IMR-90 (cell line): ENCODE measurements around the gene RAB34. TPM values are rescaled to one million over a fixed set of nuclear protein-coding genes. Genes with fewer than 3 reads are reported as not detected.

Experiments
- ATAC-seq: fragments of 200-7000 bp; cut with Tn5 transposase; 2 replicates; pipeline ENCODE4 v1.9.1; 2020; ENCODE audit warnings: low read depth, mild to moderate bottlenecking, moderate library complexity
- BruUV-seq: library from RNA; stranded (reverse); fragments of 400-500 nt; replicated peaks from 2 replicates; lab custom pipeline; 2021; lab: Mats Ljungman, UMichigan
- CTCF ChIA-PET: fragments of 300-600 bp; formaldehyde crosslinking; extraction: SDS; loops from one replicate; lab custom pipeline; 2021; ENCODE audit warnings: antibody characterized with exemption; lab: Yijun Ruan, JAX
- POLR2A ChIA-PET: fragments of 300-600 bp; sonication (Branson Sonifier 250); formaldehyde crosslinking; loops from one replicate; lab custom pipeline; 2022; ENCODE audit warnings: antibody characterized with exemption; ENCODE audit not compliant: unreplicated experiment; lab: Charles Lee
- DNase-seq: peaks from one replicate; pipeline ENCODE4 v3.0.0; 2013
- H2AFZ ChIP-seq: replicated peaks from 2 replicates; pipeline ENCODE3; 2013; ENCODE audit warnings: low read length, mild to moderate bottlenecking; ENCODE audit not compliant: poor library complexity
- H2AK5ac ChIP-seq: 2 replicates; pipeline ENCODE4 v1.6.1; 2013; ENCODE audit warnings: low read depth, low read length, inconsistent platforms
- H2AK9ac ChIP-seq: replicated peaks from 2 replicates; pipeline ENCODE3; 2013; ENCODE audit warnings: mild to moderate bottlenecking, low read depth, low read length, moderate library complexity; ENCODE audit not compliant: poor library complexity
- H2BK120ac ChIP-seq: 2 replicates; pipeline ENCODE4 v1.6.1; 2013; ENCODE audit warnings: low read depth, low read length, inconsistent platforms
- H2BK15ac ChIP-seq: 3 replicates; pipeline ENCODE4 v1.6.1; 2013; ENCODE audit warnings: low read depth, low read length, inconsistent platforms
- H2BK20ac ChIP-seq: 2 replicates; pipeline ENCODE4 v1.6.1; 2013; ENCODE audit warnings: low read depth, mild to moderate bottlenecking, inconsistent platforms, low read length, moderate library complexity
- H2BK5ac ChIP-seq: 2 replicates; pipeline ENCODE4 v1.6.1; 2013; ENCODE audit warnings: mild to moderate bottlenecking, low read depth, low read length, inconsistent platforms; ENCODE audit not compliant: poor library complexity, severe bottlenecking
- H3K14ac ChIP-seq: replicated peaks from 2 replicates; pipeline ENCODE4 v1.6.1; 2013; ENCODE audit warnings: low read depth, low read length, inconsistent platforms
- H3K18ac ChIP-seq: 2 replicates; pipeline ENCODE4 v1.6.1; 2013; ENCODE audit warnings: low read depth, low read length, control low read depth
- H3K23ac ChIP-seq: 2 replicates; pipeline ENCODE4 v1.6.1; 2013; ENCODE audit warnings: low read depth, low read length, inconsistent platforms
- H3K27ac ChIP-seq: 2 replicates; pipeline ENCODE4 v1.5.1; 2013; ENCODE audit warnings: mild to moderate bottlenecking, control low read depth, low read length; ENCODE audit not compliant: insufficient read depth
- H3K27me3 ChIP-seq: 2 replicates; pipeline ENCODE4 v1.6.1; 2013; ENCODE audit warnings: low read length; ENCODE audit not compliant: control insufficient read depth, insufficient read depth
- H3K36me3 ChIP-seq: 2 replicates; pipeline ENCODE4 v1.6.1; 2013; ENCODE audit warnings: low read length, mixed read lengths; ENCODE audit not compliant: control insufficient read depth, insufficient read depth
- H3K4ac ChIP-seq: 2 replicates; pipeline ENCODE4 v1.6.1; 2013; ENCODE audit warnings: low read depth, low read length, inconsistent platforms
- H3K4me1 ChIP-seq: 2 replicates; pipeline ENCODE4 v1.6.1; 2013; ENCODE audit warnings: low read length, mixed read lengths; ENCODE audit not compliant: control insufficient read depth, insufficient read depth
- H3K4me2 ChIP-seq: 2 replicates; pipeline ENCODE4 v1.6.1; 2013; ENCODE audit warnings: low read depth, mild to moderate bottlenecking, control low read depth, low read length, moderate library complexity
- H3K4me3 ChIP-seq: 2 replicates; pipeline ENCODE4 v1.5.1; 2013; ENCODE audit warnings: low read depth, mild to moderate bottlenecking, control low read depth, low read length, moderate library complexity; ENCODE audit not compliant: insufficient read depth
- H3K56ac ChIP-seq: 2 replicates; pipeline ENCODE4 v1.6.1; 2013; ENCODE audit warnings: low read length, inconsistent platforms; ENCODE audit not compliant: insufficient read depth; ENCODE audit errors: extremely low read depth
- H3K79me1 ChIP-seq, 2 experiments: 2 replicates each; pipeline ENCODE4 v1.6.1; 2013; ENCODE audit warnings: low read length in 2 of 2, inconsistent platforms in 1 of 2, low read depth in 1 of 2
- H3K9ac ChIP-seq: 2 replicates; pipeline ENCODE4 v1.6.1; 2013; ENCODE audit warnings: low read depth, low read length, control low read depth
- H3K9me1 ChIP-seq: 2 replicates; pipeline ENCODE4 v1.6.1; 2013; ENCODE audit warnings: low read length, inconsistent platforms; ENCODE audit not compliant: insufficient read depth
- H3K9me3 ChIP-seq: 2 replicates; pipeline ENCODE4 v1.6.1; 2013; ENCODE audit warnings: low read length; ENCODE audit not compliant: control insufficient read depth, insufficient read depth
- H4K20me1 ChIP-seq: 2 replicates; pipeline ENCODE4 v1.6.1; 2013; ENCODE audit warnings: low read length, inconsistent platforms; ENCODE audit not compliant: insufficient read depth
- H4K5ac ChIP-seq: 2 replicates; pipeline ENCODE4 v1.6.1; 2013; ENCODE audit warnings: mild to moderate bottlenecking, low read depth, low read length, control low read depth
- H4K8ac ChIP-seq, 2 experiments: 2 replicates each; pipeline ENCODE4 v1.6.1; 2013; ENCODE audit warnings: low read depth in 2 of 2, low read length in 2 of 2, control low read depth in 1 of 2, inconsistent platforms in 1 of 2
- H4K91ac ChIP-seq: 2 replicates; pipeline ENCODE4 v1.6.1; 2013; ENCODE audit warnings: low read depth, low read length, inconsistent platforms; ENCODE audit not compliant: insufficient read depth
- BHLHE40 ChIP-seq: fragments of 150-350 bp; IDR thresholded peaks from 2 replicates; pipeline ENCODE4 v1.6.1; 2016; ENCODE audit warnings: mild to moderate bottlenecking, low read depth, low read length
- CHD1 ChIP-seq: IDR thresholded peaks from 2 replicates; pipeline ENCODE4 v1.6.1; 2012; ENCODE audit warnings: low read depth, low read length, improper control_type of control experiment
- ELK1 ChIP-seq: fragments of 150-350 bp; IDR thresholded peaks from 2 replicates; pipeline ENCODE4 v1.6.1; 2016; ENCODE audit warnings: low read depth, mild to moderate bottlenecking, low read length, moderate library complexity, borderline replicate concordance
- FOS ChIP-seq: fragments of 150-350 bp; IDR thresholded peaks from 2 replicates; pipeline ENCODE4 v1.6.1; 2016; ENCODE audit warnings: low read depth, low read length
- MAFK ChIP-seq: IDR thresholded peaks from 2 replicates; pipeline ENCODE4 v1.6.1; 2012; ENCODE audit warnings: low read depth, low read length, improper control_type of control experiment
- MXI1 ChIP-seq: IDR thresholded peaks from 2 replicates; pipeline ENCODE4 v1.6.1; 2012; ENCODE audit warnings: low read depth, mild to moderate bottlenecking, low read length, moderate library complexity, borderline replicate concordance
- NFE2L2 ChIP-seq: fragments of 150-350 bp; IDR thresholded peaks from 2 replicates; pipeline ENCODE4 v1.6.1; 2016; ENCODE audit warnings: low read depth, mild to moderate bottlenecking, low read length
- RAD21 ChIP-seq: IDR thresholded peaks from 2 replicates; pipeline ENCODE4 v1.6.1; 2012; ENCODE audit warnings: low read length, improper control_type of control experiment
- RFX5 ChIP-seq: IDR thresholded peaks from 2 replicates; pipeline ENCODE4 v1.8.0; 2012; ENCODE audit warnings: low read depth, mild to moderate bottlenecking, low read length, moderate library complexity
- SMC3 ChIP-seq: fragments of 150-350 bp; IDR thresholded peaks from 2 replicates; pipeline ENCODE4 v1.6.1; 2016; ENCODE audit warnings: low read depth, mild to moderate bottlenecking, antibody characterized with exemption, low read length, moderate library complexity
- USF2 ChIP-seq: fragments of 150-350 bp; IDR thresholded peaks from 2 replicates; pipeline ENCODE4 v1.6.1; 2017; ENCODE audit warnings: mild to moderate bottlenecking, antibody characterized with exemption, low read length, low read depth
- WGBS, 2 experiments: methylation state at CpG; one replicate each; pipeline versions ENCODE4 v1.1.5 to v1.1.7; 2013; ENCODE audit warnings: missing lambda C conversion rate in 2 of 2; ENCODE audit not compliant: insufficient read length in 1 of 2; ENCODE audit errors: extremely low coverage in 2 of 2; 5-methylcytosine and 5-hydroxymethylcytosine counted together
- dilution Hi-C: fragments of 300-500 bp; cut with HindIII; formaldehyde crosslinking; loops from one replicate; pipeline ENCODE4 v1.14.3; 2018; ENCODE audit warnings: low sequenced_read_pairs; ENCODE audit not compliant: unreplicated experiment
- in situ Hi-C: fragments of 300-500 bp; cut with MboI; formaldehyde crosslinking; loops from 3 replicates; pipeline ENCODE4 v1.14.3; 2019; ENCODE audit warnings: low sequenced_read_pairs, inconsistent platforms, mixed read lengths
- intact Hi-C: fragments of 100-400 bp; cut with micrococcal nuclease; formaldehyde crosslinking; loops from 2 replicates; pipeline ENCODE4 v1.10.0; 2022
- polyA plus RNA-seq, 3 experiments: library from polyadenylated mRNA; depleted of rRNA; stranded (reverse); fragments of >200 nt; gene quantifications; 2 replicates each; pipeline ENCODE4 v1.2.3, GENCODE V29; 2012; ENCODE audit warnings: low replicate concordance in 1 of 3
- total RNA-seq: library from RNA; depleted of rRNA; stranded (reverse); fragments of >200 nt; gene quantifications from 2 replicates; pipeline ENCODE4 v1.2.3, GENCODE V29; 2012

RAB34 gene
- total and polyA plus RNA-seq, 2 of the 4 experiments (the other 2 are of a cell fraction), result 351 to 387 TPM

GRCh38 chr17:28689011-28689410 lies 28.7 kb downstream of the RAB34 start:
- dilution Hi-C loops (no loop called here), in situ Hi-C loops (no loop called here), intact Hi-C loops (no loop called here)
- Histone ChIP-seq H3K27me3 (no peaks in the 10 kb centered on the region), H3K79me1 (peaks cover 0 to 17% of the 10 kb centered on the region in 2 experiments; a peak in 2 of 4 replicates), H3K14ac (no peak overlapping the region), H3K36me3 (peaks cover 76% of the 10 kb centered on the region), H3K4ac (no peak overlapping the region), H2BK5ac (no peak overlapping the region), H4K5ac (no peak overlapping the region), H3K4me2 (no peak overlapping the region), H2AK9ac (no peak overlapping the region), H3K4me3 (no peak overlapping the region), H2BK120ac (no peak overlapping the region), H3K27ac (no peak overlapping the region), H2AK5ac (no peak overlapping the region), H4K91ac (no peak overlapping the region), H3K9me1 (0 out of 2 replicates have a peak, but pooled peaks cover 3% of the 10 kb centered on the region), H2BK15ac (no peak overlapping the region), H2BK20ac (no peak overlapping the region), H3K9ac (no peak overlapping the region), H4K8ac (no peak overlapping the region), H4K20me1 (no peaks in the 10 kb centered on the region; the same call in 1 of the 2 replicates), H3K9me3 (no peaks in the 10 kb centered on the region), H3K4me1 (no peaks in the 10 kb centered on the region), H3K18ac (no peak overlapping the region), H2AFZ (no peak overlapping the region), H3K56ac (no peak overlapping the region), H3K23ac (no peak overlapping the region)
- ATAC-seq (no peak), DNase-seq (no peak)
- ChIA-PET CTCF (no interaction called here), POLR2A (no interaction called here)
- no TSS peak for BruUV-seq
- no peak for TF ChIP-seq MAFK
- no peak for TF ChIP-seq SMC3
- TF ChIP-seq NFE2L2, result no peak
- no peak for TF ChIP-seq ELK1
- no peak for TF ChIP-seq RAD21
- TF ChIP-seq FOS, result no peak
- TF ChIP-seq RFX5, result no peak
- TF ChIP-seq MXI1, result no peak
- no peak for TF ChIP-seq CHD1
- TF ChIP-seq USF2, result no peak
- no peak for TF ChIP-seq BHLHE40
- no CpG with 5 or more reads among the region's 3 CpGs for WGBS, 2 experiments
